B cell (primary cell): ENCODE data around the gene FBXO27. TPM values are rescaled to one million over a fixed set of nuclear protein-coding genes. Genes with fewer than 3 reads are reported as not detected.

Source experiments
- ATAC-seq: fragments of 200-7000 bp; cut with Tn5 transposase; one replicate; pipeline ENCODE4 v1.10.0; 2021; ENCODE audit warnings: low read depth, mild to moderate bottlenecking, moderate number of reproducible peaks, moderate library complexity
- CTCF ChIA-PET: fragments of 350-600 bp; sonication (Branson Sonifier 250); formaldehyde crosslinking; loops from one replicate; lab custom pipeline; 2021; ENCODE audit warnings: antibody characterized with exemption, inconsistent platforms; lab: Charles Lee
- POLR2A ChIA-PET: fragments of 350-600 bp; sonication (Branson Sonifier 250); formaldehyde crosslinking; loops from one replicate; lab custom pipeline; 2021; ENCODE audit warnings: antibody characterized with exemption; lab: Charles Lee
- DNase-seq: peaks from one replicate; pipeline ENCODE4 v3.0.0; 2013
- H2AFZ ChIP-seq: 2 replicates; pipeline ENCODE4 v1.6.1; 2012; ENCODE audit warnings: mild to moderate bottlenecking, low read depth, low read length; ENCODE audit not compliant: insufficient read depth, poor library complexity, severe bottlenecking
- H3K27ac ChIP-seq, 2 donors: 1 replicate in 1 of 2; 2 replicates in 1 of 2; pipeline ENCODE4 v1.5.1; 2012 to 2013; ENCODE audit warnings: low read length in 2 of 2, mild to moderate bottlenecking in 2 of 2, moderate library complexity in 1 of 2
- H3K27me3 ChIP-seq, 4 experiments: fragments of 200-600 bp in 1 of 4; sonication (generic) in 1 of 4; replicated peaks in 1 of 4; 1 replicate in 2 of 4; 2 replicates in 2 of 4; pipeline versions ENCODE4 v1.6.1 to v1.7.0; 2013 to 2016; ENCODE audit warnings: low read length in 3 of 4, mild to moderate bottlenecking in 2 of 4, mixed read lengths in 1 of 4, moderate library complexity in 1 of 4; ENCODE audit not compliant: insufficient read depth in 4 of 4, control insufficient read depth in 3 of 4; ENCODE audit errors: control extremely low read depth in 1 of 4
- H3K36me3 ChIP-seq, 2 experiments: replicated peaks in 1 of 2; 1 replicate in 1 of 2; 2 replicates in 1 of 2; pipeline versions ENCODE4 v1.6.1 to v1.7.1; 2013; ENCODE audit warnings: low read length in 1 of 2; ENCODE audit not compliant: insufficient read depth in 2 of 2, control insufficient read depth in 1 of 2; ENCODE audit errors: control extremely low read depth in 1 of 2, extremely low read depth in 1 of 2
- H3K4me1 ChIP-seq, 2 donors: fragments of 200-600 bp in 1 of 2; sonication (generic) in 1 of 2; 1 replicate in 1 of 2; 2 replicates in 1 of 2; pipeline versions ENCODE4 v1.5.1 to v1.6.1; 2013 to 2017; ENCODE audit warnings: low read length in 2 of 2; ENCODE audit not compliant: control insufficient read depth in 2 of 2, insufficient read depth in 2 of 2
- H3K4me2 ChIP-seq: replicated peaks from 2 replicates; pipeline ENCODE3; 2012; ENCODE audit warnings: mild to moderate bottlenecking, low read depth, low read length; ENCODE audit not compliant: poor library complexity, severe bottlenecking
- H3K4me3 ChIP-seq, 5 experiments: fragments of 200-600 bp in 1 of 5; sonication (generic) in 1 of 5; 1 replicate in 3 of 5; 2 replicates in 2 of 5; pipeline versions ENCODE4 v1.5.1 to v1.7.0; 2011 to 2016; ENCODE audit warnings: low read length in 4 of 5, mild to moderate bottlenecking in 4 of 5, low read depth in 2 of 5, control low read depth in 1 of 5, moderate library complexity in 1 of 5; ENCODE audit not compliant: insufficient read depth in 1 of 5; ENCODE audit errors: control extremely low read depth in 1 of 5, extremely low read depth in 1 of 5
- H3K79me2 ChIP-seq: fragments of 200-600 bp; sonication (generic); one replicate; pipeline ENCODE4 v1.6.0; 2016; ENCODE audit warnings: low read length; ENCODE audit not compliant: control insufficient read depth, insufficient read depth
- H3K9ac ChIP-seq: fragments of 200-600 bp; sonication (generic); 2 replicates; pipeline ENCODE4 v1.6.1; 2017; ENCODE audit warnings: mild to moderate bottlenecking, low read length, moderate library complexity
- H3K9me3 ChIP-seq, 3 donors: one replicate each; pipeline versions ENCODE4 v1.6.1 to v1.7.1; 2013; ENCODE audit warnings: low read length in 2 of 3; ENCODE audit not compliant: control insufficient read depth in 2 of 3, insufficient read depth in 1 of 3; ENCODE audit errors: control extremely low read depth in 1 of 3
- H4K20me1 ChIP-seq: 2 replicates; pipeline ENCODE4 v1.6.0; 2012; ENCODE audit warnings: mild to moderate bottlenecking, low read length; ENCODE audit not compliant: insufficient read depth, control insufficient read depth, poor library complexity, severe bottlenecking
- H3K27ac Mint-ChIP-seq: one replicate; pipeline ENCODE4 v1.8.0; 2021; ENCODE audit warnings: mixed read lengths
- H3K27me3 Mint-ChIP-seq: one replicate; pipeline ENCODE4 v1.8.0; 2021; ENCODE audit warnings: mixed read lengths
- H3K4me1 Mint-ChIP-seq: one replicate; pipeline ENCODE4 v1.8.0; 2021; ENCODE audit warnings: mixed read lengths
- H3K4me3 Mint-ChIP-seq: one replicate; pipeline ENCODE4 v1.8.0; 2021; ENCODE audit warnings: mixed read lengths
- H3K9me3 Mint-ChIP-seq: one replicate; pipeline ENCODE4 v1.8.0; 2022; ENCODE audit warnings: mixed read lengths; ENCODE audit not compliant: insufficient read depth
- CTCF ChIP-seq: fragments of 200-600 bp; IDR thresholded peaks from one replicate; pipeline ENCODE4 v1.8.0; 2022; ENCODE audit warnings: antibody characterized with exemption, mild to moderate bottlenecking
- EZH2 ChIP-seq: IDR thresholded peaks from 2 replicates; pipeline ENCODE4 v1.6.1; 2012; ENCODE audit warnings: borderline replicate concordance, low read depth, mild to moderate bottlenecking, moderate library complexity, low read length; ENCODE audit not compliant: insufficient read depth, poor library complexity, severe bottlenecking
- WGBS: methylation state at CpG from one replicate; pipeline ENCODE4 v1.1.5; 2013; ENCODE audit warnings: missing lambda C conversion rate; ENCODE audit not compliant: insufficient coverage; 5-methylcytosine and 5-hydroxymethylcytosine counted together
- intact Hi-C: fragments of 100-400 bp; cut with micrococcal nuclease; formaldehyde crosslinking; loops from one replicate; pipeline ENCODE4 v1.10.0; 2022
- polyA plus RNA-seq: library from polyadenylated mRNA; depleted of rRNA; stranded (reverse); fragments of >200 nt; gene quantifications from 2 replicates; pipeline ENCODE4 v1.2.3, GENCODE V29; 2012
- total RNA-seq, 2 donors: library from RNA; stranded (reverse); fragments of 120-200 nt in 1 of 2; gene quantifications; 1 replicate in 1 of 2; 2 replicates in 1 of 2; pipeline versions ENCODE4 v1.2.3 to v1.2.4, GENCODE V29; 2013 to 2022

Gene FBXO27
- total and polyA plus RNA-seq, 2 donors (not counting 1 experiment from before 2014, with no cell fraction given), result 0.12 to 0.18 TPM

GRCh38 chr19:39037194-39037593 lies 4.8 kb upstream of the FBXO27 start:
- no peak overlapping the region for H3K27ac ChIP-seq
- ChIA-PET POLR2A (interaction anchor here (0.6 to 0.7 kb wide), 2 partner anchors 305 to 493 kb away, joined by 4 to 9 read pairs; partner anchors contain the start of gene SAMD4B), CTCF (no interaction called here)
- H4K20me1 ChIP-seq, result no peaks in the 10 kb centered on the region
- H3K27me3 ChIP-seq, result no peaks in the 10 kb centered on the region
- no peak overlapping the region for H3K27ac Mint-ChIP-seq
- H3K4me3 Mint-ChIP-seq, result no peak overlapping the region
- H3K27me3 Mint-ChIP-seq, result peaks cover 4% of the 10 kb centered on the region
- DNase-seq (no peak), ATAC-seq (no peak)
- H3K9me3 ChIP-seq, result peaks cover 0 to 5% (median 0%) of the 10 kb centered on the region in 3 donors
- no peak overlapping the region for H2AFZ ChIP-seq
- peaks cover 3% of the 10 kb centered on the region for H3K4me1 Mint-ChIP-seq
- H3K79me2 ChIP-seq, result no peaks in the 10 kb centered on the region
- no peaks in the 10 kb centered on the region for H3K4me1 ChIP-seq
- intact Hi-C loops, result no loop called here
- H3K36me3 ChIP-seq, result no peaks in the 10 kb centered on the region
- TF ChIP-seq EZH2, result no peak
- no peak for TF ChIP-seq CTCF
- peaks cover 3% of the 10 kb centered on the region for H3K9me3 Mint-ChIP-seq
- WGBS, result no CpG with 5 or more reads among the region's 2 CpGs
- H3K4me3 ChIP-seq, result no peak overlapping the region
- no peak overlapping the region for H3K4me2 ChIP-seq
- no peak overlapping the region for H3K9ac ChIP-seq

- Mint-ChIP-seq H3K27ac (no peak overlapping the region), H3K4me1 (peaks cover 5% of the 10 kb centered on the region), H3K4me3 (no peak overlapping the region), H3K27me3 (peaks cover 4% of the 10 kb centered on the region), H3K9me3 (peaks cover 3% of the 10 kb centered on the region)
- Histone ChIP-seq H3K4me3 (no peak overlapping the region), H3K9me3 (peaks cover 0 to 6% (median 0%) of the 10 kb centered on the region in 3 donors), H3K27me3 (peaks cover 0 to 2% (median under 1%) of the 10 kb centered on the region in 4 experiments), H3K4me2 (no peak overlapping the region), H3K4me1 (peaks cover 1 to 4% of the 10 kb centered on the region in 2 donors), H2AFZ (no peak overlapping the region), H4K20me1 (no peaks in the 10 kb centered on the region), H3K36me3 (no peaks in the 10 kb centered on the region), H3K9ac (no peak overlapping the region), H3K79me2 (no peaks in the 10 kb centered on the region), H3K27ac (no peak overlapping the region)
- DNase-seq, result no peak
- no peak for TF ChIP-seq EZH2
- TF ChIP-seq CTCF, result no peak
- intact Hi-C loops, result no loop called here
- ChIA-PET POLR2A (interaction anchor here (0.7 kb wide), 1 partner anchor 306 kb away, joined by 9 read pairs; the partner anchor contains the start of gene SAMD4B), CTCF (no interaction called here)
- ATAC-seq, result no peak
Measured at GRCh38 chr19:39036581-39036980, 4.2 kb upstream of the FBXO27 start.
